T-cell (primary cell): Measurements from ENCODE around the gene SMARCD1. TPM values are rescaled to one million over a fixed set of nuclear protein-coding genes. Genes with fewer than 3 reads are reported as not detected.

Experiments
- ATAC-seq, 4 experiments: fragments of 200-7000 bp in 3 of 4; fragments of 150-1000 bp in 1 of 4; cut with Tn5 transposase; replicated peaks in 1 of 4; 1 replicate in 3 of 4; 2 replicates in 1 of 4; pipeline ENCODE4 v1.10.0; 2021; ENCODE audit warnings: moderate library complexity in 3 of 4, mild to moderate bottlenecking in 2 of 4, moderate number of reproducible peaks in 1 of 4
- CTCF ChIA-PET, 2 donors: fragments of 300-600 bp; sonication (Branson Sonifier 250); formaldehyde crosslinking; loops; one replicate each; lab custom pipeline; 2022; ENCODE audit warnings: antibody characterized with exemption in 2 of 2; lab: Charles Lee
- POLR2A ChIA-PET, 2 donors: fragments of 300-600 bp; sonication (Branson Sonifier 250); formaldehyde crosslinking; loops; one replicate each; lab custom pipeline; 2022; ENCODE audit warnings: antibody characterized with exemption in 2 of 2; lab: Charles Lee
- DNase-seq, 35 experiments: peaks; one replicate each; pipeline versions ENCODE4 v3.0.0 to v3.0.0-alpha.2; 2013 to 2023
- H3K27ac ChIP-seq: one replicate; pipeline ENCODE4 v1.5.1; 2013; ENCODE audit warnings: low read length
- H3K27me3 ChIP-seq, 2 experiments: replicated peaks in 1 of 2; 1 replicate in 1 of 2; 2 replicates in 1 of 2; pipeline versions ENCODE4 v1.6.1 to v1.7.0; 2013; ENCODE audit warnings: low read length in 1 of 2, mixed read lengths in 1 of 2; ENCODE audit not compliant: control insufficient read depth in 2 of 2, insufficient read depth in 2 of 2; ENCODE audit errors: extremely low read depth in 1 of 2
- H3K36me3 ChIP-seq, 2 donors: 1 replicate in 1 of 2; 2 replicates in 1 of 2; pipeline versions ENCODE4 v1.6.1 to v1.7.0; 2013; ENCODE audit warnings: low read length in 1 of 2; ENCODE audit not compliant: control insufficient read depth in 2 of 2, insufficient read depth in 1 of 2; ENCODE audit errors: extremely low read depth in 1 of 2
- H3K4me1 ChIP-seq, 2 experiments: 1 replicate in 1 of 2; 2 replicates in 1 of 2; pipeline versions ENCODE4 v1.6.1 to v1.7.0; 2013; ENCODE audit warnings: low read length in 2 of 2, mixed read lengths in 1 of 2; ENCODE audit not compliant: insufficient read depth in 2 of 2, control insufficient read depth in 1 of 2; ENCODE audit errors: extremely low read depth in 1 of 2
- H3K4me3 ChIP-seq, 2 donors: 1 replicate in 1 of 2; 2 replicates in 1 of 2; pipeline versions ENCODE4 v1.5.1 to v1.7.0; 2013; ENCODE audit warnings: mild to moderate bottlenecking in 2 of 2, low read length in 1 of 2, moderate library complexity in 1 of 2; ENCODE audit not compliant: control insufficient read depth in 1 of 2; ENCODE audit errors: extremely low read depth in 1 of 2
- H3K9me3 ChIP-seq: 2 replicates; pipeline ENCODE4 v1.7.0; 2013
- H3K27ac Mint-ChIP-seq, 2 donors: one replicate each; pipeline ENCODE4 v1.8.0; 2020 to 2021; ENCODE audit warnings: mild to moderate bottlenecking in 2 of 2, mixed read lengths in 2 of 2
- H3K27me3 Mint-ChIP-seq, 2 donors: one replicate each; pipeline ENCODE4 v1.8.0; 2021 to 2022; ENCODE audit warnings: mixed read lengths in 2 of 2
- H3K36me3 Mint-ChIP-seq: one replicate; pipeline ENCODE4 v1.8.0; 2021; ENCODE audit warnings: mixed read lengths
- H3K4me1 Mint-ChIP-seq, 3 donors: one replicate each; pipeline ENCODE4 v1.8.0; 2020 to 2022; ENCODE audit warnings: mixed read lengths in 3 of 3, mild to moderate bottlenecking in 1 of 3
- H3K4me3 Mint-ChIP-seq, 3 donors: one replicate each; pipeline ENCODE4 v1.8.0; 2020 to 2022; ENCODE audit warnings: mild to moderate bottlenecking in 3 of 3, mixed read lengths in 3 of 3, moderate library complexity in 3 of 3
- H3K9me3 Mint-ChIP-seq, 3 donors: one replicate each; pipeline ENCODE4 v1.8.0; 2020 to 2022; ENCODE audit warnings: mixed read lengths in 3 of 3
- WGBS: methylation state at CpG from one replicate; pipeline ENCODE4 v1.1.5; 2013; ENCODE audit warnings: missing lambda C conversion rate; ENCODE audit not compliant: insufficient coverage; 5-methylcytosine and 5-hydroxymethylcytosine counted together
- total RNA-seq, 35 experiments: library from RNA in 6 of 35; stranded (reverse) in 6 of 35; fragments of 120-200 nt in 1 of 35; gene quantifications; one replicate each; pipeline versions ENCODE4 v1.2.1 to v1.2.4 and lab custom pipeline; 2013 to 2026

Gene SMARCD1
- total RNA-seq, 5 donors from 2014 or later (not counting 1 experiment from before 2014, with no cell fraction given) = 71.8 to 79.8 (median 78.8) TPM

DNA sequence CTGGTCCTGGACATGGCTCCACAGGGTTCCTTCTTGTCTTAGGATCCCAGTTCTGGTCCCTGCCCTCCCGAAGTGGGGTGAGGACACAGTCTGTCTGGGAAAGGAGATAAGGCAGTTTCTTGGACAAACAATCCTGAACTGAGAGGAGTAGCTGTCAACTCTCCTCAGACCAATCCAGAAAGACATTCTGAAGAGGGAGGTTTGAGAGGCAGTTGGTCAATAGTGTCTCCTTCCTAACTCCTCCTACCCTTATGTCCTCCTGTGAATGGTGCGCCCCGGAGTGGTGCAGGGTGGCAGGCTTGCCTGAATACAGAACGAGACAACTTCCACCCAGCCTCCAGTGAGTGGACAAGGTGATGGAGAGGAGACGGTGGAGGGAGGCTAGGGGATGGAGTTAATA lies 43.2 kb upstream of the SMARCD1 start:
- ATAC-seq (no peak), DNase-seq (no peak)
- no peak overlapping the region for H3K4me3 Mint-ChIP-seq
- H3K9me3 Mint-ChIP-seq = no peaks in the 10 kb centered on the region
- Histone ChIP-seq H3K36me3 (no peaks in the 10 kb centered on the region), H3K9me3 (no peaks in the 10 kb centered on the region), H3K27ac (no peak overlapping the region), H3K4me1 (no peaks in the 10 kb centered on the region), H3K4me3 (no peak overlapping the region), H3K27me3 (peaks cover 0 to 3% of the 10 kb centered on the region in 2 experiments)
- no peak overlapping the region for H3K27ac Mint-ChIP-seq
- no peaks in the 10 kb centered on the region for H3K36me3 Mint-ChIP-seq
- ChIA-PET POLR2A (no interaction called here), CTCF (interaction anchor here in 1 of 2 donors (0.6 kb wide), 1 partner anchor 11 kb away, joined by 4 read pairs; no protein-coding TSS in a partner anchor)
- H3K27me3 Mint-ChIP-seq = peaks cover 0 to 2% of the 10 kb centered on the region in 2 donors
- no CpG with 5 or more reads among the region's 5 CpGs for WGBS
- no peaks in the 10 kb centered on the region for H3K4me1 Mint-ChIP-seq

DNA sequence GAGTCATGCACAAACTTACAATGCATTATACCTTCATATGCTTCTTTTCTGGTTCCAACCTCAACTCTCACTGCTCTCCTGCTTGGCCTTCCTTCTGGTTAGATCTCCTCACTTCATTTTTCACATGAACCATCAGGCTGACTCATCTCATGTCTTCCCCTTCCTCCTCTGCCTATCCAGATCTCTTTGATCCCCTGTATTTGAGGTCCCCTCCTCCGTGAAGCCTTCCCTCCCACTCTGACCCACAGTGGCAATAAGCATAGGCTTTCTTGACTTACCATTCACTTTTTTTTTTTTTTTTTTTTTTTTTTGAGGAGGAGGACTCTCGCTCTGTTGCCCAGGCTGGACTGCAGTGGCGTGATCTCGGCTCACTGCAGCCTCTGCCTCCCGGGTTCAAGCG lies 42.4 kb upstream of the SMARCD1 start:
- Mint-ChIP-seq H3K9me3 (no peaks in the 10 kb centered on the region), H3K4me1 (no peaks in the 10 kb centered on the region), H3K36me3 (no peaks in the 10 kb centered on the region), H3K27ac (no peak overlapping the region), H3K27me3 (peaks cover 0 to 2% of the 10 kb centered on the region in 2 donors), H3K4me3 (no peak overlapping the region)
- WGBS = 69% methylated on average over 4 of the region's 6 CpGs
- H3K27me3 ChIP-seq = peaks cover 0 to 7% of the 10 kb centered on the region in 2 experiments
- no peak overlapping the region for H3K27ac ChIP-seq
- DNase-seq = no peak
- ATAC-seq = no peak
- CTCF ChIA-PET = no interaction called here
- no peak overlapping the region for H3K4me3 ChIP-seq
- no peaks in the 10 kb centered on the region for H3K4me1 ChIP-seq
- POLR2A ChIA-PET = no interaction called here
- H3K9me3 ChIP-seq = no peaks in the 10 kb centered on the region
- H3K36me3 ChIP-seq = no peaks in the 10 kb centered on the region

DNA sequence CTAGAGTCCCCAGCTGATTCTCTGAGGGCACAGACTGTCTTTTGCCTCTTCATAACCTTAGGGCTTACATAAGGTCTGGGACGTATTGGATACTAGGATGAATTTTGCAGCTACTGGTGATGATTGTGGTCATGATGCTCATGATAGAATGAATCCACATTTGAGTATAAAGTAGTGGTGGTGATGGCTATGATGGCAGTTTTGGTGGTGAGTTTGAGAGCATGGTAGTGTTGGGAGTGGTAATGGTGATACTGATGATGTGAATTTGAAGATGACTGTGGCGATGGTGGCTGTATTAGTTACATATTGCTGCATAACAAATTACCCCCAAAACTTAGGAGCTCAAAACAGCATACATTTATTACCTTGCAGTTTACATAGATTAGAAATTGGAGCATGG lies 41.8 kb upstream of the SMARCD1 start:
- no peaks in the 10 kb centered on the region for H3K27me3 Mint-ChIP-seq
- Histone ChIP-seq H3K27me3 (peaks cover 0 to 7% of the 10 kb centered on the region in 2 experiments), H3K4me1 (no peaks in the 10 kb centered on the region), H3K27ac (no peak overlapping the region), H3K9me3 (no peaks in the 10 kb centered on the region), H3K4me3 (no peak overlapping the region), H3K36me3 (no peaks in the 10 kb centered on the region)
- WGBS = 90% methylated on average over 1 of the region's 2 CpGs
- no peaks in the 10 kb centered on the region for H3K36me3 Mint-ChIP-seq
- H3K4me1 Mint-ChIP-seq = no peaks in the 10 kb centered on the region
- no peak overlapping the region for H3K4me3 Mint-ChIP-seq
- no peaks in the 10 kb centered on the region for H3K9me3 Mint-ChIP-seq
- DNase-seq = no peak
- H3K27ac Mint-ChIP-seq = no peak overlapping the region
- ChIA-PET CTCF (no interaction called here), POLR2A (no interaction called here)
- no peak for ATAC-seq

DNA sequence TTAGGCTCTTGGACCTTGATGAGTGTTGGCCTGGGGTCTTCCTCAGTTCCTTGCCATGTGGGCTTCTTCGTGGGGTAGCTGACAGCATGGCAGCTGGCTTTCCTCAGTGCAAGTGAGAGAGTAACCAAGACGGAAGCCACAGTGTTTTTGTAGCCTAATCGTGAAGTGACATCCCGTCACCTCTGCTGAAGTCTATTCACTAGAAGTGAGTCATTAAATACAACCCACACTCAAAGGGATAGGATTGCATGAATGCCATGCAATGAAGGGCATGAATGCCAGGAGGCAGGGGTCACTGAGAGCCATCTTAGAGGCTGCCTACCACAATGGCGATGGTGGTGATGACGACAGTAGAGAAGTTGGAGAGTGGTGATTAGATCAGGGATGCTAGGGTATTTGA lies 41.3 kb upstream of the SMARCD1 start:
- peaks cover 0 to 12% of the 10 kb centered on the region in 2 experiments for H3K27me3 ChIP-seq
- Mint-ChIP-seq H3K4me1 (no peaks in the 10 kb centered on the region), H3K9me3 (no peaks in the 10 kb centered on the region), H3K36me3 (no peaks in the 10 kb centered on the region), H3K27ac (no peak overlapping the region), H3K27me3 (peaks cover 4 to 5% of the 10 kb centered on the region in 2 donors), H3K4me3 (no peak overlapping the region)
- H3K27ac ChIP-seq = no peak overlapping the region
- DNase-seq = no peak
- no peaks in the 10 kb centered on the region for H3K4me1 ChIP-seq
- POLR2A ChIA-PET = interaction anchor here in 1 of 2 donors (0.6 kb wide), 1 partner anchor 34 kb away, joined by 3 read pairs; no protein-coding TSS in a partner anchor
- ATAC-seq = no peak
- no peak overlapping the region for H3K4me3 ChIP-seq
- WGBS = 60% methylated on average over 1 of the region's 6 CpGs
- H3K9me3 ChIP-seq = no peaks in the 10 kb centered on the region
- CTCF ChIA-PET = no interaction called here
- H3K36me3 ChIP-seq = no peaks in the 10 kb centered on the region

DNA sequence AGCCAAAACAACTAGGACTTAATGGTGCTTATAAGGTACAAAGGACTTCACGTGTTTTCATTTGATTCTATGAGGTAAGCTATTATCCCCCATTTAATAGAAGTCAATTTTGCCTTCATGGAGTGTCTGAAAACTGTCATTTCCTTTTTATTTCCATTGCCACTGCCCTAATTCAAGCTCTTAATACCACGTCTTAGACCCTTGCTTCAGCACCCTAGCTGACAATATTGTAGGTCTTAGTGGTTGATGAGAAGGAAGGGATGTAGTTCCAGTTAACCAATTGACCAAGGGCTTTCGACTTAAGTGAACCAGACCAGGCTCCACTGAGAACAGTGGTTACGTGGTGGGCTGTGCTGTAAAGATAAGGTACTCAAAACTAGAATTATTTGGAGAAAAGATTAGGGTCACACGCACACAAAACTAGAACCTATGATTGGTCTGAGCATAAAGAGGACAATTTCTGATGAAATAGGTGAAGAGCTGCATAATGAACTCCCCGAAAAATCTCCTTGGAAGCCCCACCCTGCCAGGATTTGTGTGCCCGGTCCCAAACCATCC lies 37.4 kb upstream of the SMARCD1 start:
- ChIA-PET CTCF (interaction anchor here (0.6 to 0.7 kb wide), 3 partner anchors 9 to 22 kb away, joined by 3 read pairs; no protein-coding TSS in a partner anchor), POLR2A (no interaction called here)
- Mint-ChIP-seq H3K9me3 (no peaks in the 10 kb centered on the region), H3K4me1 (peaks cover 0 to 4% (median 3%) of the 10 kb centered on the region in 3 donors), H3K27me3 (peaks cover 35 to 39% of the 10 kb centered on the region in 2 donors), H3K4me3 (no peak overlapping the region), H3K27ac (no peak overlapping the region), H3K36me3 (no peaks in the 10 kb centered on the region)
- DNase-seq (no peak), ATAC-seq (no peak)
- Histone ChIP-seq H3K27me3 (peaks cover 2 to 43% of the 10 kb centered on the region in 2 experiments), H3K27ac (no peak overlapping the region), H3K4me1 (peaks cover 0 to 4% of the 10 kb centered on the region in 2 experiments), H3K4me3 (no peak overlapping the region), H3K36me3 (no peaks in the 10 kb centered on the region), H3K9me3 (no peaks in the 10 kb centered on the region)
- WGBS = 82% methylated on average over 2 of the region's 7 CpGs

DNA sequence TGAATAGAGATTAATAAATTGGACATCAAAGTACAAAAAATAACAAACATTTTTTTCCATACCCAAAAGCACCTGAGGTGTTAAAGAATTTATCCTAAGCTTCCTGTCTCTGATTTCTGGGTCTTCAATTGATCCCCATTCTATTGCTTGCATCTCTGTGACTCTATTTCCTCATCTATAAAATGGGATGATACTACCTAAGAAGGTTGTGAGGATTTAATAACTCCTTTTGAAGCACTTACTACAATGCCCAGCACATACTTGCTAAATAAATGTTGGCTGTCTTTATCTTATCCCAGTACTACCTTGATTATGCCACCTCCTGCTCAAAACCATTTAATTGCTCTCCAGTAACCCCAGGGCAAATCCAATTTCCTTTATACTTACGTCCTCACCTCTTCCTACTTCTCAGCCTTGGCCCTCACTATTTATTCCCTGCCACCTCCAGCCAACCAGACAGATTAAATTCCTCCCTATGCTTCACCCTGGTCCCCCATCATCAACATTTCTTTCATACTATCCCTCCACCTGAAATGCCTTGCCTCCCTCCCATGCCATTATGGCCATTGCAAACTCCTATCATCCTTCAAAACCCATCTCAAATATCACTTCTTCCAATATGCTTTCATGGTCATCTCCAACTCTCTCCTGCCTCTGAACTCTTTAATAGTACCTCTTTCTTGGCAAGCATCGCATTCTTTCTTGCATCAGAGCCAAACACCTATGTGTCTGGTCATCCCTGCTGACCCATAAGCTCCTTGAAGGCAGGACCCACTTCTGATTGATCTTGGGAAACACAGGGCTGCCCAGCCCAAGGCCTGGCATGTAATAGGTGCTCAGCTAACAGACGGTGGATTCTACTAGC lies 35.7 kb upstream of the SMARCD1 start:
- Mint-ChIP-seq H3K4me3 (no peak overlapping the region), H3K9me3 (no peaks in the 10 kb centered on the region), H3K27me3 (peaks cover 37 to 53% of the 10 kb centered on the region in 2 donors), H3K36me3 (no peaks in the 10 kb centered on the region), H3K4me1 (peaks cover 0 to 4% (median 3%) of the 10 kb centered on the region in 3 donors), H3K27ac (no peak overlapping the region)
- Histone ChIP-seq H3K4me1 (peaks cover 0 to 4% of the 10 kb centered on the region in 2 experiments), H3K27ac (no peak overlapping the region), H3K27me3 (peaks cover 2 to 54% of the 10 kb centered on the region in 2 experiments), H3K36me3 (no peaks in the 10 kb centered on the region), H3K9me3 (no peaks in the 10 kb centered on the region), H3K4me3 (no peak overlapping the region)
- POLR2A ChIA-PET = interaction anchor here in 1 of 2 donors (0.6 kb wide), 1 partner anchor 9 kb away, joined by 5 read pairs; no protein-coding TSS in a partner anchor
- DNase-seq = no peak
- ATAC-seq = no peak
- 74% methylated on average over 3 of the region's 3 CpGs for WGBS
- CTCF ChIA-PET = interaction anchor here in 1 of 2 donors (0.7 to 1.2 kb wide), 2 partner anchors 11 to 82 kb away, joined by 3 to 4 read pairs; no protein-coding TSS in a partner anchor
